Measurements from ENCODE around the gene ATP23.

GRCh38 chr12:57965766-57966165, 24.4 kb downstream of the ATP23 start:
- no peak for TF ChIP-seq POLR2AphosphoS2 (IDR thresholded peaks at IDR 0.05; ENCODE audit: low read depth, low read length)
- no peak for TF ChIP-seq CTCF (IDR thresholded peaks at IDR 0.05 in 2 of 3, conservative IDR thresholded peaks at IDR 0.05 in 1 of 3; ENCODE audit: control insufficient read depth in 2 of 3, extremely low read depth in 1 of 3, insufficient read depth in 1 of 3, low read depth in 3 of 3, low read length in 3 of 3)
- TF ChIP-seq ATF3 (IDR thresholded peaks at IDR 0.05; ENCODE audit: borderline replicate concordance, extremely low read depth, low read depth, low read length) = no peak
- TF ChIP-seq SPI1 (IDR thresholded peaks at IDR 0.05; ENCODE audit: borderline replicate concordance, insufficient read depth, low read depth, low read length) = no peak
- no peak for TF ChIP-seq RCOR1 (conservative IDR thresholded peaks at IDR 0.05; ENCODE audit: low read depth, low read length)
- no peak for TF ChIP-seq RFX5 (IDR thresholded peaks at IDR 0.05; ENCODE audit: low read depth, low read length)
- no peak for TF ChIP-seq ATF2 (IDR thresholded peaks at IDR 0.05; ENCODE audit: low read length)
- TF ChIP-seq POLR2A (IDR thresholded peaks at IDR 0.05; ENCODE audit: low read depth, low read length) = no peak
- TF ChIP-seq FOXM1 (IDR thresholded peaks at IDR 0.05; ENCODE audit: low read depth, low read length) = no peak
- TF ChIP-seq NBN (IDR thresholded peaks at IDR 0.05) = no peak
- no peak for TF ChIP-seq NRF1 (conservative IDR thresholded peaks at IDR 0.05; ENCODE audit: low read depth, low read length)
- TF ChIP-seq TAF1 (IDR thresholded peaks at IDR 0.05; ENCODE audit: borderline replicate concordance, low read depth, low read length) = no peak
